GM13977 (cell line): ENCODE results near the gene OR2D3.
"Not testable (repeated sequence)": the region's sequence is repeated elsewhere in the genome, so short reads cannot be mapped to it uniquely, and the experiment has no call there.

ENCODE experiments used
- DNase-seq: peaks from one replicate; pipeline ENCODE4 v3.0.0; 2012; ENCODE audit warnings: low spot score
- CTCF ChIP-seq: IDR thresholded peaks from 2 replicates; pipeline ENCODE4 v1.5.1; 2012; ENCODE audit warnings: mild to moderate bottlenecking, control low read depth; ENCODE audit not compliant: insufficient read depth; ENCODE audit errors: extremely low read depth, missing control alignments
- in situ Hi-C: fragments of 300-500 bp; cut with MboI; formaldehyde crosslinking; loops from one replicate; pipeline ENCODE4 v1.12.0; 2022; ENCODE audit warnings: low sequenced_read_pairs, low pct_unique_long_range_greater_than_20kb, mixed read lengths, inconsistent platforms; ENCODE audit not compliant: unreplicated experiment

The OR2D3 gene

GRCh38 chr11:6927030-6927617 is 6.3 kb downstream of the OR2D3 start:
- in situ Hi-C loops: no loop called here
- TF ChIP-seq CTCF: no peak
- peak; percentile 42 for DNase-seq

- no peak for DNase-seq
- no peak for TF ChIP-seq CTCF
- in situ Hi-C loops: no loop called here
Measured at GRCh38 chr11:6928916-6929315, 8.1 kb downstream of the OR2D3 start.

GRCh38 chr11:6931146-6931713 is 10.4 kb downstream of the OR2D3 start:
- DNase-seq: no peak
- in situ Hi-C loops: no loop called here
- no peak for TF ChIP-seq CTCF

GRCh38 chr11:6932145-6932544 is 11.3 kb downstream of the OR2D3 start:
- in situ Hi-C loops: no loop called here
- TF ChIP-seq CTCF: no peak
- no peak for DNase-seq

GRCh38 chr11:6941970-6942369 is 21.2 kb downstream of the OR2D3 start:
- in situ Hi-C loops: no loop called here
- TF ChIP-seq CTCF: no peak
- DNase-seq: no peak

- in situ Hi-C loops: no loop called here
- no peak for DNase-seq
- TF ChIP-seq CTCF: no peak
Measured at GRCh38 chr11:6943131-6943530, 22.3 kb downstream of the OR2D3 start.

GRCh38 chr11:6954248-6954647 is 33.4 kb downstream of the OR2D3 start:
- in situ Hi-C loops: not testable (repeated sequence)

More at GRCh38 chr11:6954248-6954647, 33.4 kb downstream of the OR2D3 start:
- DNase-seq: not testable (repeated sequence)
